IgD-negative memory B cell (primary cell): ENCODE measurements around the gene SLC22A17. TPM values are rescaled to one million over a fixed set of nuclear protein-coding genes. Genes with fewer than 3 reads are reported as not detected.
"Not testable (repeated sequence)": the region's sequence is repeated elsewhere in the genome, so short reads cannot be mapped to it uniquely, and the experiment has no call there.

Experiments used
- H3K27ac Mint-ChIP-seq, 3 donors: one replicate each; pipeline ENCODE4 v1.8.0; 2020 to 2022; ENCODE audit warnings: mild to moderate bottlenecking in 3 of 3, mixed read lengths in 3 of 3, moderate library complexity in 1 of 3
- H3K27me3 Mint-ChIP-seq: one replicate; pipeline ENCODE4 v1.8.0; 2021; ENCODE audit warnings: mixed read lengths
- H3K36me3 Mint-ChIP-seq: one replicate; pipeline ENCODE4 v1.8.0; 2020; ENCODE audit warnings: mild to moderate bottlenecking, mixed read lengths
- H3K4me1 Mint-ChIP-seq, 3 donors: one replicate each; pipeline ENCODE4 v1.8.0; 2020 to 2022; ENCODE audit warnings: mixed read lengths in 3 of 3, mild to moderate bottlenecking in 1 of 3
- H3K4me3 Mint-ChIP-seq, 4 donors: one replicate each; pipeline ENCODE4 v1.8.0; 2020 to 2022; ENCODE audit warnings: mild to moderate bottlenecking in 4 of 4, mixed read lengths in 4 of 4, moderate library complexity in 3 of 4
- H3K9me3 Mint-ChIP-seq, 3 donors: one replicate each; pipeline ENCODE4 v1.8.0; 2020 to 2021; ENCODE audit warnings: mixed read lengths in 3 of 3, mild to moderate bottlenecking in 1 of 3
- polyA plus RNA-seq: library from polyadenylated mRNA; unstranded; fragments of 300-500 nt; fragmentation: Illumina TruSeq; gene quantifications from one replicate; pipeline ENCODE4 v1.2.3, GENCODE V29; 2021

The SLC22A17 gene
- polyA plus RNA-seq, 1 donor from 2014 or later = 0.49 TPM

DNA sequence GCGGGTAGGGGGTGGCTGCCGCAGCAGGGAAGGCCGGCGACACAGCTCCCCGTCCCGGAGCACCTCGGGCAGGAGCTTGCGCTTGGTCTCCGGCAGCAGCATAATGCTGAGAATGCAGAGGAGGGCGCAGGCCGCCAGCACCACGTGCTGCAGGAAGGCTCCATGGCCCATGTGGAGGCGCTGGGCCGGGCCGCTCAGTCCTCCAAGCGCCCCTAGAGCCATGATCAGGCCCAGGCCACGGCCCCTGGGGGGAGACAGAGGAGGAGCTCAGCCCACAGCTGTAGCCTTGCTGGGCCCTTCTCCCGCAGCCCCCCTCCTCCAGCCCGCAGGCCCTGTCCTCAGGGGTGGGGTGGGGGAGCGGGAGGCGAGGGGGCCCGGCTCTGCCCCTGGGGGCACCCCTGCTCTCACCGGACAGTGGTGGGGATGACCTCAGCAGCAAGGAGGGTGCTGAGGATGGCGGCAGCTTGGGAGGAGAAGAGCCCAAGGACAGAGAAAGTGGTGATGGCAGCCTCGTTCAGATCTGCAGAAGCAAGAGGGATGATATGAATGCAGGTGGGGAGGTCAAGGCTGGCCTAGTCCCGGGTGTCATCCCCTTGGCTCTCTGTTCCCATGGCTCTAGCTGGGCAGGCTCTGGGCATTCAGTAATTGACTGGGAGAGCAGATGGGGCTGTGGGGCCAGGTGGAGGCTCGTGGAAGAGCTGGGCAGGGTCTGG, 5.8 kb downstream of the SLC22A17 start:
- no peaks in the 10 kb centered on the region for H3K36me3 Mint-ChIP-seq
- H3K27me3 Mint-ChIP-seq = peaks cover 15% of the 10 kb centered on the region
- no peak overlapping the region for H3K27ac Mint-ChIP-seq
- peaks cover 4 to 9% (median 4%) of the 10 kb centered on the region in 3 donors for H3K4me1 Mint-ChIP-seq
- peaks cover 0 to 1% (median 0%) of the 10 kb centered on the region in 3 donors for H3K9me3 Mint-ChIP-seq
- H3K4me3 Mint-ChIP-seq = no peak overlapping the region

DNA sequence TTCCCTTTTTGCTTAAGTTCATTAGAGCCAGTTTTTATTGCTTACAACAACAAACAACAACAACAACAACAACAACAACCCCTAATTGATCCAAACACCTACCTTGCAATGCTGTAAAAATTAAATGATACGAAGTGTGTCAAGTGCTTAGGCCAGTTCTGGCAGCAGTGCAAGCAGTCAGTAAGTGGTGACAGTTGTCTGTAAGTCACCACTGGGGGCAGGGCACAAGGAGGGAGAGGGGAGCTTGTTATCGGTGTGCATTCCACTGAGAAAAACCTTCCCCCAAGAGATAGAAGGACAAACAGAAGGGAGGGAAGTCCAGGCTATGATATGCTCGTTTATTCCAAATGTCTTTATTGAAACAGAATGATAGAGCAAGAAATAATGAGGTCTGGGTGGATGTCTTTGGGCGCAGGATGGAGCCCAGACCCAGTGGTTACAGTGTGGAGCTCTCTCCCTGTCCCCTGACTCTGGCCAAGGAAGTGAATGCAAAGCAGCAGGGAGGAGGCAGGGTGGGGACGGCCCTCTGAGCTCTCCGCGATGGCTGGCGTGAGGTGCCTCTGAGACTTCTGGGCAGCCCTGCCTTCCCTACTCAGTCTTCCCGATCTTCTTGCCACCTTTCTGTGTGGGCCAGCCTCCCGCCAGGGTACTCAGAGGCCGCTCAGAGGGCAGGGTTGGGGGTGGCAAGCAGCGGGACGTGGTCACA, 6.5 kb downstream of the SLC22A17 start:
- Mint-ChIP-seq H3K27ac (no peak overlapping the region), H3K27me3 (peaks cover 13% of the 10 kb centered on the region), H3K4me3 (no peak overlapping the region), H3K4me1 (peaks cover under 1 to 7% (median 1%) of the 10 kb centered on the region in 3 donors), H3K9me3 (peaks cover 0 to 1% (median 0%) of the 10 kb centered on the region in 3 donors), H3K36me3 (no peaks in the 10 kb centered on the region)

DNA sequence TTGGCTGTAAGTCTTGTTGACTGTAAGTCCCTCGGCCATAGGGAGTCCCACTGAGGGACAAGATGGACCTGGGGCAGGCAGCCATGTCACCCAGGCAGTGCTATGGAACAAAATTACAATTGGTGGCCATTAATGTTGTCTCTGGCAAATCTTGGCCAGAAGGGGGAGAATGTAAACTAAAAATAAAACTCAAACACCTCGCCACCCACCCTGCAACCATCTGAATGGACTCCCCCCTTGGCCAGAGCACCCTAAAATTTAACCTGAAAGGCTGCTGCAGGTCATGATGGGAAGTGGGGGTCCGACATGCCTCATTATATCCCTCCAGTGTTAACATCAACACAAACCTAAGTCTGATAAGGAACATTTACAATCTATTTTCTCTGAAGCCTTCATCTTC, 8.2 kb downstream of the SLC22A17 start:
- Mint-ChIP-seq H3K4me3 (no peak overlapping the region), H3K27ac (no peak overlapping the region), H3K4me1 (peaks cover 0 to 4% (median 0%) of the 10 kb centered on the region in 3 donors), H3K27me3 (peaks cover 7% of the 10 kb centered on the region), H3K36me3 (peaks cover 2% of the 10 kb centered on the region), H3K9me3 (peaks cover 0 to 4% (median 4%) of the 10 kb centered on the region in 3 donors)

DNA sequence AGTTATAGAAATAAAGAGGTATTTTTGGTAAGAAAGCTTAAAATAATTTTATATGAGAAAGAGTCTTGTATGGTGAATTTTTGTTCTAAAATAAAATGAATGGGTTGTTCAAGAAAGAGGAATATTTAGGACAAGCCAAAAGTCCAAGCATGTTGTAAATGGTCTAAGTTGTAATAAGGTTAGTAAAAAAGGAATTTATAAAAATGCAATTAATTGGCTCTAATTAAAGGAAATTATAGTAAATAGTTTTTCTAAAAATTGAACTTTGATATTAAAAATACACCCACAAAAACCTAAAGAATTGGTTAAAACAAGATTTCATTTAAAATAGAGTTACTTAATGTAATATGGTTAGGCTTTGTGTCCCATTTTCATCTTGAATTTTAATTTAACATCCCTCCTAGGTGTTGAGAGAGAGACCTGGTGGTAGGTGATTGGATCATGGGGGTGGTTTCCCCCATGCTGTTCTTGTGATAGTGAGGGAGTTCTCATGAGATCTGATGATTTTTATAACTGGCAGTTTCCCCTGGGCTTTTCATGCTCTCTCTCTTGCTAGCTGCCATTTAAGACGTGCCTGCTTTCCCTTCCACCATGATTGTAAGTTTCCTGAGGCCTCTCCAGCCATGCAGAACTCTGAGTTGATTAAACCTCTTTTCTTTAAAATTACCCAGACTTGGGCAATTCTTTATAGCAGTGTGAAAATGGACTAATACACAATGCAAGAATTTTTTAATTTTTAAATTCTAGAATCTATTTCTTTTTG, 13.0 kb downstream of the SLC22A17 start:
- H3K27me3 Mint-ChIP-seq = peaks cover 19% of the 10 kb centered on the region
- H3K9me3 Mint-ChIP-seq = peaks cover 0 to 9% (median 9%) of the 10 kb centered on the region in 3 donors
- no peak overlapping the region for H3K4me3 Mint-ChIP-seq
- no peak overlapping the region for H3K27ac Mint-ChIP-seq
- H3K36me3 Mint-ChIP-seq = peaks cover 2% of the 10 kb centered on the region
- no peaks in the 10 kb centered on the region for H3K4me1 Mint-ChIP-seq

DNA sequence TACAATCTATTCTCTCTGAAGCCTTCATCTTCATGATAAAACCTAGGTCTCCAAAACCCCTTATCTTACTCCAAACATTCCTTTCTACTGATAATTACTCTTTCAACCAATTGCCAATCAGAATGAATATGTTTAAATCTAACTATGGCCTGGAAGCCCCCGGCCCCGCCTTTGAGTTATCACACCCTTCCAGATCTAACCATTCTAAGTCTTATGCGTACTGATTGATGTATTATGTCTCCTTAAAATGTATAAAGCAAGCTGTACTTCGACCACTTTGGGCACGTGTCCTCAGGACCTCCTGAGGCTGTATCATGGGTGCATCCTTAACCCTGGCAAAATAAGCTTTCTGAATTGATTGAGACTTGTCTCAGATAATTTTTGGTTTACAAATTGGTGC, 17.1 kb downstream of the SLC22A17 start:
- Mint-ChIP-seq H3K27ac (no peak overlapping the region), H3K4me1 (no peaks in the 10 kb centered on the region), H3K4me3 (no peak overlapping the region), H3K9me3 (peaks cover 0 to 9% (median 9%) of the 10 kb centered on the region in 3 donors), H3K36me3 (peaks cover 2% of the 10 kb centered on the region), H3K27me3 (peaks cover 17% of the 10 kb centered on the region)

DNA sequence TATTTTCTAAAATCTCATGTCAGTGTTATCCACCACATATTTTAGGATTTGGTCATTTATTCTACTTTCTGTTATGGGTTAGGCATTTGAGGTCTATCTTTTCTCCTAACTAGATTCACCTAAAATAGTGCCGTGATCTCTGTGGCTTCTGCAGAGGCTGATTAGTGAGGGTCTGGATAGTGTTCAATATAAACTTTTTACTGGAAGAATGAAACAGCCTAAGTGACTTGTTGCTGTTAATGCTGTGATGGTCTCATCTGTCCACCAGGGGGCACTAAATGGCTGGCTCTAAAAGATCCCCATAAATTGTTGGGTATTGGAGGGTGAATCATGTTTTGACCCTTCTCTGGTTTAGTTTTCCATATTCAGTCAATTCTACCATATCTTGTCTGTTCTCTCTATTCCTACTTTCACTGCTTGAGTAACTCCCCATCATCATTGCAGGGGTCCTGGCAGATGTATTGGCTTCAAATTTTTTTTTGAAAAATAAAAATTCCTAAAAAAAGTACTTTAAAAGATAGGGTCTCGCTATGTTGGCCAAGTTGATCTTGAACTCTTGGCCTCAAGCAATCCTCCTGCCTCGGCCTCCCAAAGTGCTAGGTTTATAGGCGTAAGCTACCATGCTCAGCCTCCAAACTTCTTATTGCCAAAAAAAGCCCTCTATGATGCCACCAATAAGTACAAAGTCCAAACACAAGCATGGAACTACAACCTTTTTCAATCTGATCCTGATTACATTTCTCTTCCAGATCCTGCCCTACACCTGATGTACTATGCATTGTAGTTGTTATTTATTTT, 24.5 kb downstream of the SLC22A17 start:
- Mint-ChIP-seq H3K27me3 (no peaks in the 10 kb centered on the region), H3K27ac (peak overlapping the region in 2 of 3 donors; percentile 39 to 48), H3K36me3 (no peaks in the 10 kb centered on the region), H3K4me3 (peak overlapping the region in 1 of 4 donors; percentile 59), H3K9me3 (no peaks in the 10 kb centered on the region), H3K4me1 (peaks cover 4 to 12% (median 6%) of the 10 kb centered on the region in 3 donors)

DNA sequence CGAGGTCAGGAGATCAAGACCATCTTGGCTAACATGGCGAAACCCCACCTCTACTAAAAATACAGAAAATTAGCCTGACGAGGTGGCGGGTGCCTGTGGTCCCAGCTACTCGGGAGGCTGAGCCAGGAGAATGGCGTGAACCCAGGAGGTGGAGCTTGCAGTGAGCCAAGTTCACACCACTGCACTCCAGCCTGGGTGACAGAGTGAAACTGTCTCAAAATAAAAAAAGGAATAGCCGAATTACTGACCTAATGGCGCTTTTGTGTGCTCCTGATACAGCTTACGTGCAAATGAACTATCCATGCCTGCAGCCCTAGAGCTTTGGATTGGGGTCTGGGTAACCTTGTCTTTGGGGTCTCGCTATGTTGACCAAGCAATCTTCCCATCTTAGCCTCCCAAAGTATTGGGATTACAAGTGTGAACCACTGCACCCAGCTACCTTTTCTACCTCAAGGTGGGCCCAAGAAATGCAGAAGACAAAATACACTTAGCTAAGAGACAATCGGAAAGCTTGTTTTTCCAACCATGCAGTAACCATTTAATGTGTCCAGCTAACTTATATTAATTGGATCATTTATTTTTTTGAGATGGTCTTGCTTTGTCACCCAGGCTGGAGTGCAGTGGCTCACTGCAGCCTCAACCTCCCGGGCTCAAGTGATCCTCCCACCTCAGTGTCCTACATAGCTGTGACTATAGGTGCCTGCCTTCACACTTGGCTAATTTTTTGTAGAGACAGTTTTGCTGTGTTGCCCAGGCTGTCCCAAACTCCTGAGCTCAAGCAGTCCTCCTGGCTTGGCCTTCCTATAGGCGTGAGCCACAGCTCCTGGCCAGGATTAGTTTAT, 26.0 kb downstream of the SLC22A17 start:
- H3K27ac Mint-ChIP-seq = no peak overlapping the region
- H3K36me3 Mint-ChIP-seq = no peaks in the 10 kb centered on the region
- no peaks in the 10 kb centered on the region for H3K9me3 Mint-ChIP-seq
- peak overlapping the region in 1 of 4 donors; percentile 10 for H3K4me3 Mint-ChIP-seq
- peaks cover 16 to 25% (median 16%) of the 10 kb centered on the region in 3 donors for H3K4me1 Mint-ChIP-seq
- H3K27me3 Mint-ChIP-seq = no peaks in the 10 kb centered on the region

DNA sequence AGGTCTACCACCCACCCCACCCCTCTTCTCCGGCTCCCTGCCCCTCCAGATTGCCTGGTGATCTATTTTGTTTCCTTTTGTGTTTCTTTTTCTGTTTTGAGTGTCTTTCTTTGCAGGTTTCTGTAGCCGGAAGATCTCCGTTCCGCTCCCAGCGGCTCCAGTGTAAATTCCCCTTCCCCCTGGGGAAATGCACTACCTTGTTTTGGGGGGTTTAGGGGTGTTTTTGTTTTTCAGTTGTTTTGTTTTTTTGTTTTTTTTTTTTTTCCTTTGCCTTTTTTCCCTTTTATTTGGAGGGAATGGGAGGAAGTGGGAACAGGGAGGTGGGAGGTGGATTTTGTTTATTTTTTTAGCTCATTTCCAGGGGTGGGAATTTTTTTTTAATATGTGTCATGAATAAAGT, 26.9 kb downstream of the SLC22A17 start:
- Mint-ChIP-seq H3K4me3 (peak overlapping the region in 1 of 4 donors; percentile 43), H3K4me1 (peaks cover 16 to 27% (median 16%) of the 10 kb centered on the region in 3 donors)
- not testable (repeated sequence) for H3K9me3 Mint-ChIP-seq, H3K27me3 Mint-ChIP-seq, H3K27ac Mint-ChIP-seq, H3K36me3 Mint-ChIP-seq

DNA sequence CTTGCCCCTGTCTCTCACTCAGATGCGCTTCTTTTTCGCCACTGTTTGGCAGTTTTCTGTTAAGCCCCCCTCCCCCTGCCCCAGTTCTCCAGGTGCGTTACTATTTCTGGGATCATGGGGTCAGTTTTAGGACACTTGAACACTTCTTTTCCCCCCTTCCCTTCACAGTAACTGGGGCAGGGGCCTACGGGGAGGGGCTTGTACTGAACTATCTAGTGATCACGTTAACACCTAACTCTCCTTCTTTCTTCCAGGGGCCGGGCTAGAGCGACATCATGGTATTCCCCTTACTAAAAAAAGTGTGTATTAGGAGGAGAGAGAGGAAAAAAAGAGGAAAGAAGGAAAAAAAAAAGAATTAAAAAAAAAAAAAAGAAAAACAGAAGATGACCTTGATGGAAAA, 27.7 kb downstream of the SLC22A17 start:
- H3K27me3 Mint-ChIP-seq = no peaks in the 10 kb centered on the region
- peaks cover 2% of the 10 kb centered on the region for H3K36me3 Mint-ChIP-seq
- no peak overlapping the region for H3K27ac Mint-ChIP-seq
- H3K4me1 Mint-ChIP-seq = peaks cover 16 to 27% (median 24%) of the 10 kb centered on the region in 3 donors
- peaks cover 0 to 1% (median 0%) of the 10 kb centered on the region in 3 donors for H3K9me3 Mint-ChIP-seq
- H3K4me3 Mint-ChIP-seq = no peak overlapping the region

DNA sequence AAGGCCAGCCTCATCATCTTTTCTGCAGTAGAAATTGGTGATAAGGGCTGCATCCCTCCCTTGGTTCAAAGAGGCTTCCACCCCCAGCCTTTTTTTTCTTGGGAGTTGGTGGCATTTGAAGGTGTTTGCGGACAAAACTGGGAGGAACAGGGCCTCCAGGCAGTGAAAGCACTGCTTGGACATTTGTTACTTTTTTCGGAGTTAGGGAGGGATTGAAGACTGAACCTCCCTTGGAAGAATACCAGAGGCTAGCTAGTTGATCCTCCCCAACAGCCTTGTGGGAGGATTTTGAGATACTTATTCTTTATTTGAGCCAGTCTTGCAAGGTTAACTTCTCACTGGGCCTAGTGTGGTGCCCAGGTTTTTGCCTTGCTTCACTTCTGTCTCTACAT, 28.2 kb downstream of the SLC22A17 start:
- H3K36me3 Mint-ChIP-seq = peaks cover 4% of the 10 kb centered on the region
- peaks cover 16 to 29% (median 27%) of the 10 kb centered on the region in 3 donors for H3K4me1 Mint-ChIP-seq
- H3K4me3 Mint-ChIP-seq = peak overlapping the region in 1 of 4 donors; percentile 9
- H3K27ac Mint-ChIP-seq = no peak overlapping the region
- H3K9me3 Mint-ChIP-seq = peaks cover 0 to 1% (median 0%) of the 10 kb centered on the region in 3 donors
- H3K27me3 Mint-ChIP-seq = no peaks in the 10 kb centered on the region

DNA sequence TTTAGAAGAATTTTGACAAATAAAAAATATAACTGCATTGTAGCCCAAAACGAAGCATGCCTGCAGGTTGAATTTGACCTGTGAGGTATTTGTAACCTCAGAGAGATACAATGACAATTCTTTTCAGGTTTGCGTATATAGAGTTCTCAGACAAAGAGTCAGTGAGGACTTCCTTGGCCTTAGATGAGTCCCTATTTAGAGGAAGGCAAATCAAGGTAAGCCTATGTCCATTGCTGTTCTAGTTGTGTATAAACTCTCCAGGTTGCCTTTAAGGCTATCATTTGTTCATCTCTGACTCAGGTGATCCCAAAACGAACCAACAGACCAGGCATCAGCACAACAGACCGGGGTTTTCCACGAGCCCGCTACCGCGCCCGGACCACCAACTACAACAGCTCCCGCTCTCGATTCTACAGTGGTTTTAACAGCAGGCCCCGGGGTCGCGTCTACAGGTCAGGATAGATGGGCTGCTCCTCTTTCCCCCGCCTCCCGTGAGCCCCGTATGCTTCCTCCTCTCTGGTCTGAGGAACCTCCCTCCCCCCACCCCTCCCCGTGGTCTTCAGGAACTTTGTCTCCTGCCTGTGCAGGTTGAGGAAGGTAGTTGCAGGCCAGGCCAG, 28.7 kb downstream of the SLC22A17 start:
- Mint-ChIP-seq H3K27ac (peak overlapping the region in 1 of 3 donors; percentile 67), H3K4me3 (no peak overlapping the region), H3K9me3 (peaks cover 0 to 1% (median 0%) of the 10 kb centered on the region in 3 donors), H3K27me3 (no peaks in the 10 kb centered on the region), H3K4me1 (peaks cover 16 to 29% (median 27%) of the 10 kb centered on the region in 3 donors), H3K36me3 (peaks cover 4% of the 10 kb centered on the region)

DNA sequence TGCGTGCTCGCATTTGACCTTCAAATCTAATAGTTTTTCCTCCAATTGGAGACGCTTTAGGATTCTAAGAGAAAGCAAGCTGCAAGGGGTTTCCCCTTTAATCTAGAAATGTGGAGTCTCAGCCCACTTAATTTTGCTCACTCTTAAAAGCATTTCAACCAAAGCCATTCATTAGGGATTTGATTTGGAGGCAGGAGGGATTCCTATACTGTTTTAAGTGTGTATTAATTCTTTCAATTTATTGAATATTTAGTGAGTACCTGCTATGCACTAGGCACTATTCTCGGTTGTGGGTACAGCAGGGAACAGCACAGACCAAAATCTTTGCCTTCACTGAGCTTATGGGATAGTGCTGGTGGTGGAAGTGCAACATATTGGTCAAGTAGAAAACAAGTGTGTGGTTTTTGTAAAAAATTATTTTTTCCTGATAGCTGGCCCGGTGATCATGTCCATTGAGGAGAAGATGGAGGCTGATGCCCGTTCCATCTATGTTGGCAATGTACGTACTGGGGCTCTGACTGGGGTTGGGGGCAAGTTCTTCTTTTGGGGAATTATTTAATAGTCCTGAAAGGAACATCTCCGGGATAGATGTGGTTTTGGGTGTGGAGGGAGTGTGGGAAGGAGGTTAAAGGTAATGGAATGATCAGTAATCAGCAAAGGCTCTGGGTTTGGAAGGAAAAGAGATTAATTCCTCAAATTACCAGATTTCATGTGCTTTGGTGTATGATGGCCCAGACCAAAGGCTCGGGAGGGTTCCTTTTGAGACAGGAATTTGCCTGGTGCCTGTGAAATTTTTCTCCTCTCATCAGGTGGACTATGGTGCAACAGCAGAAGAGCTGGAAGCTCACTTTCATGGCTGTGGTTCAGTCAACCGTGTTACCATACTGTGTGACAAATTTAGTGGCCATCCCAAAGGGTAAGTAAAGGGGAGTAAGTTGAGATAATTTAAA, 29.8 kb downstream of the SLC22A17 start:
- H3K27ac Mint-ChIP-seq = peak overlapping the region; percentile 87 to 93 (median 93)
- peaks cover 0 to 1% (median 0%) of the 10 kb centered on the region in 3 donors for H3K9me3 Mint-ChIP-seq
- H3K36me3 Mint-ChIP-seq = peaks cover 4% of the 10 kb centered on the region
- no peaks in the 10 kb centered on the region for H3K27me3 Mint-ChIP-seq
- peak overlapping the region; percentile 89 to 98 (median 96) for H3K4me3 Mint-ChIP-seq
- peaks cover 16 to 26% (median 25%) of the 10 kb centered on the region in 3 donors for H3K4me1 Mint-ChIP-seq
